ENCODE data around the gene ANKS3. TPM values are rescaled to one million over a fixed set of nuclear protein-coding genes. Genes with fewer than 3 reads are reported as not detected.

The ANKS3 gene
- total and polyA plus RNA-seq, 10 of the 15 experiments (the other 5 are each of a cell fraction or from before 2014, with no cell fraction given) = 0.29 to 14.2 (median 8.5) TPM

DNA sequence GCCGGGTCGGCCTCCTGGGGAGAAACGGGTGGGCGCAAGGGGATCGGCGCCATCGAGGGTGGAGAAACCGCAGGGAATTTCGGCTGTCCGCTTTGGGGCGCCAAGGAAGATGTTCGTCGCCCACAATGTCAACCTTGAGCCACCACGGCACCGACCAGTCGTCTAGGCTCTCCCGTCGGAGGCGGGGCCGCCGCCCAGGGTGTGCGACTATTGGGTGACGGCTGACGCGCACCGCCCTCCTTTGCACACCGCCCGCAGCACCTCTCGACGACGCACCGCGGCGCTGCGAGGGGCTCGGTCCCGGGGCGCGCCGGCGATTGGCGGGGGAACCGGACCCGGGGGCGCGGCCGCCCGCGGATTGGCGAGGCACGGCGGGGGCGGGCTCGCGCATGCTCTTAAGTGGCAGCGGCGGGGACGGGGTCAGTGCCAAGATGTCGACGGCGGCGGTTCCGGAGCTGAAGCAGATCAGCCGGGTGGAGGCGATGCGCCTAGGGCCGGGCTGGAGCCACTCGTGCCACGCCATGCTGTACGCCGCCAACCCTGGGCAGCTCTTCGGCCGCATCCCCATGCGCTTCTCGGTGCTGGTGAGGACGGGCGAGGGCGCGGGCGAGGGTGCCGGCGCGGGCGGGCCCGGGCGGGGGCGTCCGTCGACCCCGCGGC lies 40.6 kb downstream of the ANKS3 start, which contains the start of gene NUDT16L1 (continued):
- TF ChIP-seq, protein P1, sequence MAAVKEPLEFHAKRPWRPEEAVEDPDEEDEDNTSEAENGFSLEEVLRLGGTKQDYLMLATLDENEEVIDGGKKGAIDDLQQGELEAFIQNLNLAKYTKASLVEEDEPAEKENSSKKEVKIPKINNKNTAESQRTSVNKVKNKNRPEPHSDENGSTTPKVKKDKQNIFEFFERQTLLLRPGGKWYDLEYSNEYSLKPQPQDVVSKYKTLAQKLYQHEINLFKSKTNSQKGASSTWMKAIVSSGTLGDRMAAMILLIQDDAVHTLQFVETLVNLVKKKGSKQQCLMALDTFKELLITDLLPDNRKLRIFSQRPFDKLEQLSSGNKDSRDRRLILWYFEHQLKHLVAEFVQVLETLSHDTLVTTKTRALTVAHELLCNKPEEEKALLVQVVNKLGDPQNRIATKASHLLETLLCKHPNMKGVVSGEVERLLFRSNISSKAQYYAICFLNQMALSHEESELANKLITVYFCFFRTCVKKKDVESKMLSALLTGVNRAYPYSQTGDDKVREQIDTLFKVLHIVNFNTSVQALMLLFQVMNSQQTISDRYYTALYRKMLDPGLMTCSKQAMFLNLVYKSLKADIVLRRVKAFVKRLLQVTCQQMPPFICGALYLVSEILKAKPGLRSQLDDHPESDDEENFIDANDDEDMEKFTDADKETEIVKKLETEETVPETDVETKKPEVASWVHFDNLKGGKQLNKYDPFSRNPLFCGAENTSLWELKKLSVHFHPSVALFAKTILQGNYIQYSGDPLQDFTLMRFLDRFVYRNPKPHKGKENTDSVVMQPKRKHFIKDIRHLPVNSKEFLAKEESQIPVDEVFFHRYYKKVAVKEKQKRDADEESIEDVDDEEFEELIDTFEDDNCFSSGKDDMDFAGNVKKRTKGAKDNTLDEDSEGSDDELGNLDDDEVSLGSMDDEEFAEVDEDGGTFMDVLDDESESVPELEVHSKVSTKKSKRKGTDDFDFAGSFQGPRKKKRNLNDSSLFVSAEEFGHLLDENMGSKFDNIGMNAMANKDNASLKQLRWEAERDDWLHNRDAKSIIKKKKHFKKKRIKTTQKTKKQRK (IDR thresholded peaks at IDR 0.05; ENCODE audit: low read depth, low read length) = no peak
- 0 out of 3 replicates have a peak, but pooled peaks have one; percentile 34 for TF ChIP-seq POU2F2 (IDR thresholded peaks at IDR 0.05; ENCODE audit: borderline replicate concordance, low read depth, low read length)
- no peak for TF ChIP-seq PAX5 (IDR thresholded peaks at IDR 0.05; ENCODE audit: borderline replicate concordance, low read depth, low read length)
- no peak; the same call in 1 of the 2 replicates for TF ChIP-seq SIN3A (IDR thresholded peaks at IDR 0.05; ENCODE audit: low read depth, low read length)
- peak; percentile 66; the same call in 1 of the 2 replicates for TF ChIP-seq POLR2AphosphoS2 (IDR thresholded peaks at IDR 0.05; ENCODE audit: low read depth, low read length)
- peak; percentile 30 for TF ChIP-seq BACH1 (IDR thresholded peaks at IDR 0.05; ENCODE audit: borderline replicate concordance)
- TF ChIP-seq NRF1 (conservative IDR thresholded peaks at IDR 0.05; ENCODE audit: low read depth, low read length) = peak; percentile 53
- TF ChIP-seq NFYB (IDR thresholded peaks at IDR 0.05; ENCODE audit: insufficient read depth, low read depth, low read length) = peak; percentile 93
- TF ChIP-seq NR2F1 (conservative IDR thresholded peaks at IDR 0.05) = peak; percentile 85
- no peak for TF ChIP-seq ZBTB40 (IDR thresholded peaks at IDR 0.05; ENCODE audit: borderline replicate concordance)
- no peak for TF ChIP-seq NBN (IDR thresholded peaks at IDR 0.05)
- no peak for TF ChIP-seq TCF7 (IDR thresholded peaks at IDR 0.05; ENCODE audit: borderline replicate concordance)
- peak; percentile 92 for TF ChIP-seq YY1 (IDR thresholded peaks at IDR 0.05; ENCODE audit: low read depth, low read length)
- TF ChIP-seq NKRF (conservative IDR thresholded peaks at IDR 0.05) = peak; percentile 79
- peak in 1 of 3 experiments; percentile 20; a peak in 1 of 6 replicates for TF ChIP-seq CTCF (IDR thresholded peaks at IDR 0.05 in 2 of 3, conservative IDR thresholded peaks at IDR 0.05 in 1 of 3; ENCODE audit: control insufficient read depth in 2 of 3, extremely low read depth in 1 of 3, insufficient read depth in 1 of 3, low read depth in 3 of 3, low read length in 3 of 3)
- 0 out of 2 replicates have a peak, but pooled peaks have one; percentile 38 for TF ChIP-seq ZNF207 (IDR thresholded peaks at IDR 0.05; ENCODE audit: borderline replicate concordance)
- no peak for TF ChIP-seq CBX3 (IDR thresholded peaks at IDR 0.05; ENCODE audit: borderline replicate concordance, low read depth)
- TF ChIP-seq MXI1 (IDR thresholded peaks at IDR 0.05; ENCODE audit: low read depth, low read length) = peak; percentile 38; the same call in 1 of the 2 replicates
- TF ChIP-seq EED (IDR thresholded peaks at IDR 0.05; ENCODE audit: low read depth) = no peak
